Esophagus squamous epithelium (tissue), 4 donors: Measurements from ENCODE around the gene C11orf86.

Source experiments
- POLR2A ChIP-seq, 4 donors: fragments of 450-650 bp; IDR thresholded peaks; one replicate each; pipeline ENCODE4 v1.6.1; 2017; ENCODE audit warnings: antibody characterized with exemption in 4 of 4, mild to moderate bottlenecking in 4 of 4, moderate library complexity in 3 of 4
- TF ChIP-seq, protein P1 (sequence below), 6 experiments: fragments of 450-650 bp in 4 of 6; fragments of 200-600 bp in 2 of 6; sonication (generic) in 2 of 6; IDR thresholded peaks; one replicate each; pipeline ENCODE4 v1.5.1; 2016 to 2019; ENCODE audit warnings: antibody characterized with exemption in 6 of 6, mild to moderate bottlenecking in 4 of 6, moderate library complexity in 4 of 6

GRCh38 chr11:66978717-66979116 lies 3.6 kb downstream of the C11orf86 start:
- TF ChIP-seq POLR2A (IDR thresholded peaks at IDR 0.05), result no peak
- TF ChIP-seq, protein P1, sequence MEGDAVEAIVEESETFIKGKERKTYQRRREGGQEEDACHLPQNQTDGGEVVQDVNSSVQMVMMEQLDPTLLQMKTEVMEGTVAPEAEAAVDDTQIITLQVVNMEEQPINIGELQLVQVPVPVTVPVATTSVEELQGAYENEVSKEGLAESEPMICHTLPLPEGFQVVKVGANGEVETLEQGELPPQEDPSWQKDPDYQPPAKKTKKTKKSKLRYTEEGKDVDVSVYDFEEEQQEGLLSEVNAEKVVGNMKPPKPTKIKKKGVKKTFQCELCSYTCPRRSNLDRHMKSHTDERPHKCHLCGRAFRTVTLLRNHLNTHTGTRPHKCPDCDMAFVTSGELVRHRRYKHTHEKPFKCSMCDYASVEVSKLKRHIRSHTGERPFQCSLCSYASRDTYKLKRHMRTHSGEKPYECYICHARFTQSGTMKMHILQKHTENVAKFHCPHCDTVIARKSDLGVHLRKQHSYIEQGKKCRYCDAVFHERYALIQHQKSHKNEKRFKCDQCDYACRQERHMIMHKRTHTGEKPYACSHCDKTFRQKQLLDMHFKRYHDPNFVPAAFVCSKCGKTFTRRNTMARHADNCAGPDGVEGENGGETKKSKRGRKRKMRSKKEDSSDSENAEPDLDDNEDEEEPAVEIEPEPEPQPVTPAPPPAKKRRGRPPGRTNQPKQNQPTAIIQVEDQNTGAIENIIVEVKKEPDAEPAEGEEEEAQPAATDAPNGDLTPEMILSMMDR (IDR thresholded peaks at IDR 0.05), result no peak
